Activated T-cell treated with anti-CD3 and anti-CD28 coated beads for 1 hour (primary cell): ENCODE measurements around the gene PIK3CB.
"Not testable (repeated sequence)": the region's sequence is repeated elsewhere in the genome, so short reads cannot be mapped to it uniquely, and the experiment has no call there.

Source experiments
- DNase-seq: peaks from one replicate; pipeline ENCODE4 v3.0.0-alpha.2; 2020; ENCODE audit warnings: low read depth

Gene PIK3CB

GRCh38 chr3:138747225-138747624 lies 87.5 kb downstream of the PIK3CB start:
- no peak for DNase-seq

GRCh38 chr3:138740072-138740471 lies 94.7 kb downstream of the PIK3CB start:
- DNase-seq, result no peak

DNA sequence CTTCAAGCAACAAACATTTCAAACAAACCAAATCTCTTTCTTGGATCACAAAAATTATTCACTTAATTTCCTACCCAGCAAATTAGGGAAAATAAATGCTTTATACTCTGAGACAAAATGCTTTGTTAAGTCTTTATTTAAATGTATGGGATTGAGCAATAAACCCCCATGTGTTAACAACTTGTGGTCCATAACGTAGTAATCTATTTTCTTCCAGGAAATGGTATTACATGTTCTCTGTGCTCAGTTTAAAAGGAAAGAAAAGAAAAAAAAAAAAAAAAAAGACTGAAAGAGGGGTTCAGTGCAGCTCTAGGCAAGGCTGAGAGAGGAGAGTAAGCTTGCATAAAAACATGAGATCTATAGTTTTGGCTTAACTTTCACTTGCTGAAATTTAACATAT lies 102.3 kb downstream of the PIK3CB start:
- no peak for DNase-seq

- DNase-seq, result no peak
Measured at GRCh38 chr3:138726946-138727730, 107.6 kb downstream of the PIK3CB start.

DNA sequence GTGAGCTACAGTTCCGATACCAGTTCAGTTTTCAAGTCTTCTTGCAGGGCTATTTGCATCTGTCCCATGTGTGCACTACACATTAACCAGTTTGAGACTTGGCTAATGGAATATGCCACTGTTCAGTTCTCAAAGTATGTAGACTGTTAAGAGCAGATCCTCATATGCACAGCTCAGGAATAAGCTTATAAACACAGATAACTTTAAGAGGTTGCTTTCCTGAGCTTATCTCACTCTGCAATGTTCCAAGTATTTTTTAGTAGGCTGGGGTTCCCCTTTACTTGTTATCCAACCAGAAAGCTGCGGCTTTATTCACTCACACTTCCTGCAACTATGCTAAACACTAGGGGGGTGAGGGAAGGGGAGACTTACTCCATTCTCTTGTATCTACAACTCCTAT lies 108.7 kb downstream of the PIK3CB start:
- not testable (repeated sequence) for DNase-seq

DNA sequence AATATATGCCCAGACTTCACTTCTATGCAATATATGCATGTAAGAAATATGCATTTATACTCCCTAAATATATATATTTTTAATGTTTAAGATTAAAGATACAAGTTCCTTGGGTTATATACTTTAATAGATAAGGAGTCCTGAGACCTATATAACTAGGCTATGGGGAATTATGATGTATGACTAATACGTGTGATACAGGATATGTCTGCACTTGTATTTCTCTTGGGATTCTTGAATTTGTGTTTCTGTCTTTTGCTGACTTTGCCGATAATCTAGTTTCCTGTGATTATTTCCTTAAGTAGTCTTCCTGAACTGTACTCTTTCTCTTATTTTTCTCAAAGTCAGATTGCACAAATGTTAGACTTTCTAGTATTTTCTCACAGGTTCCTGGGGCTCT lies 109.6 kb downstream of the PIK3CB start:
- DNase-seq, result no peak

- no peak for DNase-seq
Measured at GRCh38 chr3:138724443-138724842, 110.3 kb downstream of the PIK3CB start.

- DNase-seq, result no peak
Measured at GRCh38 chr3:138718849-138719248, 115.9 kb downstream of the PIK3CB start.

DNA sequence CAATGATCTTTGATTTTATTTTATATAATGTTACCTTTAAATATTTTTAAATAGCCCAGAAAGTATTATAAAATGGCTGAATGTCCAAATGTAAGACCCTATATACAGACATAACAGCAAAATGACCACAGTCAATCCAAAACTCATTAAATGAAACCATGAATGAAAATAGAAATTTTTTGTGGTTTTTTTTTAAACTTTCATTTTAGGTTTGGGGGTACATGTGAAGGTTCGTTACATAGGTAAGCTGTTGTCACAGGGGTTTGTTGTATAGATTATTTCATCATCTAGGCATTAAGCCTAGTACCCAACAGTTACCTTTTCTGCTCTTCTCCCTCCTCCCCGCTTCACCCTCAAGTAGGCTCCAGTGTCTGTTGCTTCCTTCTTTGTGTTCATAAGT lies 117.4 kb downstream of the PIK3CB start:
- DNase-seq, result no peak

GRCh38 chr3:138712086-138712485 lies 122.6 kb downstream of the PIK3CB start:
- no peak for DNase-seq

GRCh38 chr3:138705675-138706074 lies 129.1 kb downstream of the PIK3CB start:
- no peak for DNase-seq

DNA sequence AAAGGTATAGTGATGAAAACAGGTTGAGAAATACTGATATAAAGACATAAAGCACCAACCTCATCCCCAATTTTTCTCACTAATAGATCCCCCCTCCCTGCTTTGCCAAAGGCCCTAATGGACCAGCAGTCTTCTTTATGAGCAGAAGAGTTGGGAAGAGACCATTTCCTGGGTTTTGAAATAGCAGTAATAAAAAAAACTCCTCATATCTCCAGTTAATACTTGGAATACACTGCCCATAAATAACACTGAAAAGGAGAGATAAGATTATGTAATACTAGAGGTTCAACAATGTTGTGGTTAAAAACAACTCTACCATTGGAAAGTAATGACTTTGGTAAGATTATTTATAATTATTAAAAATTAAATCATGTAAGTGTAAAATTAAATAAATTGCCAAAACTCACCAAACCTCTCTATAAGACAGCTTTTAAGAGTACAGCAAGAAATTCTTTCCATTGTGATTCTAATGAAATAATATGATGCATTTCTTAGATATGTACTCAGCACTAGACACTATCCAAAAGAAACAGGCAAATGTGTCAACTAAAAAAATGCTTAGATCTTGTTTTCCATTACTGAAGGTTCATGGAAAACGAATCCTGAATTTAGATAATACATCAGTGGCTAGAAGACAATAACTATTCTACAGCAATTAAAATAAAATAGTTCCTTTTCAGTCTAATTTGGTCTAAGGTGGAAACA lies 137.9 kb downstream of the PIK3CB start:
- DNase-seq, result no peak

- no peak for DNase-seq
Measured at GRCh38 chr3:138694287-138695007, 140.3 kb downstream of the PIK3CB start.

GRCh38 chr3:138692152-138692551 lies 142.6 kb downstream of the PIK3CB start:
- DNase-seq, result no peak

DNA sequence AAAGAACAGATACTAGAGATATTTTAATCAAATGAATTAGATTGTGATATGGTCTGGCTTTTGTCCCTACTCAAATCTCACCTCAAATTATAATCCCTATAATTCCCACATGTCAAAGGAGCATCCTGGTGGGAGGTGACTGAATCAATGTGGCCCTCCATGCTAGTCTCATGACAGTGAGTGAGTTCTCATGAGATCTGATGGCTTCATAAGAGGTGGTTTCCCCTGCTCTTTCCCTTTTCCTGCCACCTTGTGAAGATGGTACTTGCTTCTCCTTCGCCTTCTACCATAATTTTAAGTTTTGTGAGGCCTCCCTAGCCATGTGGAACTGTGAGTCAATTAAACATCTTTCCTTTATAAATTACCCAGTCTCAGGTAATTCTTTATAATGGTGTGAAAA lies 143.4 kb downstream of the PIK3CB start:
- DNase-seq, result no peak

DNA sequence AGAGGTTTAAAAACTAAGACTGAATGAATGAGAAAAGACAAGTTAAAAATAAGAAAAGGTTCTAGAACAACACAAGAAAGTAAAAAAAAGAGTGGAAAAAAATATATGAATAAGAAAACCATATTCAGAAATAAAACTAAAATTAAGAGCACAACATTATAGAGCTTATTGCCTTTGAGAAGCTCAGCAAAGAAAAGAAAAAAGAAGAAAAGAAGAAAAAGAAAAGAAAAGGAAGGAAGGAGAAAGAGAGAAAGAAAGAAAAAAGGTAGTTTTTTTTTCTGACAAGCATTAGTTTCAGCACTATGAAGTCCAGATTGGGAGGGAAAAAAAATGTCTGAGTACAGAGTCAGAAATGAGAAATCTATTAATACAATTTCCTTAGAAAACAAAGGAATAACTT lies 144.7 kb downstream of the PIK3CB start:
- DNase-seq, result no peak

- no peak for DNase-seq
Measured at GRCh38 chr3:138688871-138689299, 145.8 kb downstream of the PIK3CB start.

DNA sequence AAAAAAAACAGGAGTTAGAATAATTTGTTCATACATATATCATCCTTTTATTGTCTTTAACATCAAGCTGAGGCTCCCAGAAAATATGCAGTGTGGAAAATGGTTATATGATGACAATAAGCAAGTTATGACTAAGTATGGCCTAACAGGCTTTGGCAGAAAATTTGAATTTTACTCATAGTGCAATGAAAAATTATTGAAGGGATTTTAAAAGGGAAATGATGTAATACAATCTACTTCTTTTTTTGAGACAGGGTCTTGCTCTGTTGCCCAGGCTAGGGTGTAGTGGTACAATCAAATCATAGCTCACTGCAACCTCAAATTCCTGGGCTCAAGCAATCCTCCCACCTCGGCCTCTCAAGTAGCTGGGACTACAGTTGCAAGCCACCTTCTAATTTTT lies 147.5 kb downstream of the PIK3CB start:
- no peak for DNase-seq

DNA sequence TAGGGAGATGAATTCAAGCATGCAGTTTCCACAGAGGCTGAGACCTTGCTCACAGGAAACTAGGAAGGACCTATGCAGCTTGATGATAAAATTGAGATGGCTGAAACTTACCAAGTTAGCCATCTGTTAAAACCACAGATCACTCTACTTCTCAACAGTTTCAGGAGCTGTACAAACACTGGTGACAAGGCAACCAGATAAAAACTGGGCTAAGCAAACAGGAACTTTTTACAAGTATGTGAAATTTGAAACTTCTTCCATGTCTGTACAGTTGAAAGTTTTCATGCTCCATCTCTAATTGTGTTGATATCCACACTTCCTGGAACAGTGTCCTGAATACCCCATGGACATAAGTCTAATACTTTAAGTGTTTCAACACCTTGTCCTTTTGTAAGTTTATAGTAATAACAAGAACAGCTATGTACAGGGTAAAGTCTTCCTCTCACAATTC lies 147.9 kb downstream of the PIK3CB start:
- no peak for DNase-seq

DNA sequence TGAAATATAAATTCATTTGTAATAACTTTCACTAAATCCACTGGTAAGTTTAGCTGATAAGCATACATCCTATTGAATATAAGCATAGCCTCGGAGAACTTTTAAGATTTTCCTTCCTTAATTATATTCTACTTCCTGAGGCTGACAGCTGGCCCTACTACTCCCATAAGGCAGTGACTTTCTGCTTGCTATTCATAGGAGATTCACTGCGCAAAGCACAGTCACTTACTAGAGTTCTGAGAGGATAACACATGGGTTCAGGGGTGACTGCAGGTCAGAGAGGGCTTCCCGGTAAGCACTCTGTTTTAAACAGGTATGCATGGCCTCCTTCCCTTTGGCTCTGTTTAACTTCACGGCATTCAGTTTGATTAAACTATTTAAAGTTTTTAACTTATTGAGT lies 150.3 kb downstream of the PIK3CB start:
- DNase-seq, result no peak

DNA sequence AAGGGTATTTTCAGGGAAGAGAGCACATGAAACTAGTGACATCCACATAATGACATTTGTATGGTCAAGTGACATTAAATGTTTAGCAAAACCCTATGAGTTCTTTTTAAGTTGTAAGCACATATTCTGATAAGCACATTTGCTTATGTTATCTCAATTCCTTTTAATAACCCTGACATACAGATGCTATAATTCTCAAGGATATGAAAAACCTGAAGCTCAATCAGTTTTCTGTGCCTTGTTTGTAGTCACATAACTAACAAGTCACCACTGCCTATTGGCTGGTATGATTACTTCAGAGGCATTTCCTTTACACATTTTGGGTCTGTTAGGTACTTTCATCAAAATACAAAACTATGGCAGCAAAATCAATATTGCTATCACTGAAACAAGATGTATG lies 152.1 kb downstream of the PIK3CB start:
- no peak for DNase-seq

DNA sequence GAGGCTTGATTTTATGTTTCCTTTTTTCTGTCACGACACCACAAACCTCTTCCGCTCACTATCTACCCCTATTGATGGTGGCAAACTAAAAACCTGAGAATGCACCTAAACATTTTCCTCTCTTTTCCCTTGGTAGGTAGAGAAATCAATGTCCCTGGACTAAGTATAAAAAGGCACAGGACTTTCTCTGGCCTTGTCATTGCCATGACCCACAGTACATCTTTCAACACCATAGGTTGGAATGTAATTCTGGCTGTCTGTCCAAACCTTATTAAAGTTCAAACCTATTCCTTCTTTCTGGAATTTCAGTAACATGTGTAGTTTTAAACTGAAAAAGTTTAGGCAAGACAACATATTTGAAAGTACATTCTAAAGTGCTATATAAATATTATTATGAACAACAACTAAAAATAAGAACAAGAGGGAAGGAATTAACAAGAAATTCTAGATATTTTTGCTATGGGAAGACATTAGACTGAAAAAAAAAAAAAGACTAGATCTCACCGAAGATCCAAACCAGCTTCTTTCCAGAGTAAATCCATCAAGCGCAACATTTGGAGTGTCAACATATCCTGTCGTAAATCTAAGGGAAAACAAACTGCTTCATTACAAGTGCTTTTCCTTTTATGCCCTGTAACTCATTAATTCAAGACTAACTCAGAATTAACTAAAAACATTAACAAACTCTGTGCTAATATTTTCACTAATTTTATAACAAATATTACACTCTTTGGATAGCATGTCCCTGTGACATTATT lies 153.1 kb downstream of the PIK3CB start:
- DNase-seq, result no peak
